Memory B cell (primary cell): ENCODE results near the gene LRIG3.

Source experiments
- ATAC-seq: fragments of 150-1000 bp; cut with Tn5 transposase; 2 replicates; pipeline ENCODE4 v1.10.0; 2021; ENCODE audit warnings: low read depth, mild to moderate bottlenecking, moderate library complexity
- DNase-seq, 2 donors: peaks; one replicate each; pipeline ENCODE4 v3.0.0; 2022; ENCODE audit warnings: low spot score in 2 of 2
- H3K27ac Mint-ChIP-seq: one replicate; pipeline ENCODE4 v1.8.0; 2022; ENCODE audit warnings: mild to moderate bottlenecking, moderate library complexity, mixed read lengths
- H3K27me3 Mint-ChIP-seq: one replicate; pipeline ENCODE4 v1.8.0; 2022; ENCODE audit warnings: mixed read lengths
- H3K36me3 Mint-ChIP-seq: one replicate; pipeline ENCODE4 v1.8.0; 2022; ENCODE audit warnings: mild to moderate bottlenecking, mixed read lengths
- H3K4me1 Mint-ChIP-seq: one replicate; pipeline ENCODE4 v1.8.0; 2022; ENCODE audit warnings: mixed read lengths
- H3K4me3 Mint-ChIP-seq: one replicate; pipeline ENCODE4 v1.8.0; 2022; ENCODE audit warnings: mild to moderate bottlenecking, moderate library complexity, mixed read lengths
- H3K9me3 Mint-ChIP-seq: one replicate; pipeline ENCODE4 v1.8.0; 2022; ENCODE audit warnings: mixed read lengths

Gene LRIG3

DNA sequence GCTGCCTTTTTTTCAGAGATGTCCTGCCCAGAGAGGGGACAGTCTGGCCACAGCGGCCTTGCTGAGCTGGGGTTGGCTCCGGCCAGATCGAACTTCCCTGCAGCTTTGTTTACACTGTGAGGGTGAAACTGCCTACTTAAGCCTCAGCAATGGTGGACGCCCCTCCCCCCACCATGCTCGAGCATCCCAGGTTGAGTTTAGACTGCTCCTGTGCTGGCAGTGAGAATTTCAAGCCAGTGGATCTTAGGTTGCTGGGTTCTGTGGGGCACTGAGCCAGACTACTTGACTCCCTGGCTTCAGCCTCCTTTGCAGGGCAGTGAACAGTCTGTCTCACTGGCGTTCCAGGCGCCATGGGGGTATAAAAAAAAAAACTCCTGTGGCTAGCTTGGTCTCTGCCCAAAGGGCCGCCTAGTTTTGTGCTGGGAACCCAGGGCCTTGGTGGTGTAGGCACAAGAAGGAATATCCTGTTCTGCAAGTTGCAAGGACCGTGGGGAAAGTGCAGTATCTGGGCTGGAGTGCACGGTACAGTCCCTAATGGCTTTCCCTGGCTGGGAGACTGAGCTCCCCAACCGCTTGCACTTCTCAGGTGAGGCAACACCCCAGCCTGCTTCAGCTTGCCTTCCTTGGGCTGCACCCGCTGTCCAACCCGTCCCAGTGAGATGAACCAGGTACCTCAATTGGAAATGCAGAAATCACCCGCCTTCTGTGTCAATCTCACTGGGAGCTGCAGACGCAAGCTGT, 79.1 kb downstream of the LRIG3 start:
- no peak overlapping the region for H3K27ac Mint-ChIP-seq

DNA sequence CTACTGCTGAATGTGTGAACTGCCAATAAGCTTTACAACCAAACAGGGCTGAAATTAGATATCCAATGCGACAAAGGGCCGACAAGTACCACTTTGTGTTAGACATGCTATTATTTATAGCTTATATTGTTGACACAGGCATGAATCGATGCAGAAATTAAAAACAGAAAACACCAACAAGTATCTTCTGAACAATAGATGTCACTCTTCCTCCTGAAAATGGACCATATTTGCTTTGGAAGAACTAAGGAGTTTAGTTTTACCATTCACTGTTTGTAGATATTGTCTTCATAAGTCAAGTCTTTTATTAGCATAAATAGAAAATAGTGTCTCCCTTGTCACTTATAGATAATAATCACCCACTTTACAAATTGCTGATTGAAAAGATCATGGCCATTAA, 86.5 kb downstream of the LRIG3 start:
- Mint-ChIP-seq H3K4me3 (no peak overlapping the region), H3K27ac (no peak overlapping the region), H3K27me3 (no peaks in the 10 kb centered on the region), H3K4me1 (no peaks in the 10 kb centered on the region), H3K36me3 (no peaks in the 10 kb centered on the region), H3K9me3 (peaks cover 2% of the 10 kb centered on the region)
- DNase-seq (no peak), ATAC-seq (no peak)

More for the DNA sequence above, 79.1 kb downstream of the LRIG3 start:
- Mint-ChIP-seq H3K4me1 (no peaks in the 10 kb centered on the region), H3K4me3 (no peak overlapping the region), H3K27me3 (no peaks in the 10 kb centered on the region), H3K36me3 (no peaks in the 10 kb centered on the region), H3K9me3 (peaks cover 7% of the 10 kb centered on the region)
- no peak for DNase-seq
- no peak for ATAC-seq

DNA sequence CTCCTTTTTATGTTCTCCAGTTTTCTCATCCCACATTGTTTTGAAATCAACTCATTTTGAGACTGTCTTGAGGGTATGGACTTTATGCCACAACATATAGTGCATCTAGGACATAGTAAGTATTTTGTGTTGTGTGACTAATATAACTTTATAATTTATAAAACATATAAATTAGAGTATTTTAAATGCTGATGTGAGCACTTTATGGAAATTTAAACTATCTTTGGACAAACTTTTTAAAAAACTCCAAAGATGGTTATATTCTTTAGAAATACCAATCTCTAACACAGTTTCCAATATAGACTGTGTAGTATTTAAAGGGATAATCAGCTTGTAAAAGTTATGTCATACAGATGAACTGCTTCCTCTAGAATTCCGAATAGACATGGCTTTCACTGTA, 87.4 kb downstream of the LRIG3 start:
- H3K4me3 Mint-ChIP-seq: no peak overlapping the region
- H3K36me3 Mint-ChIP-seq: no peaks in the 10 kb centered on the region
- no peak for ATAC-seq
- no peaks in the 10 kb centered on the region for H3K27me3 Mint-ChIP-seq
- no peak for DNase-seq
- no peak overlapping the region for H3K27ac Mint-ChIP-seq
- H3K9me3 Mint-ChIP-seq: peaks cover 2% of the 10 kb centered on the region
- H3K4me1 Mint-ChIP-seq: no peaks in the 10 kb centered on the region
